ENCODE data around the gene OSER1. TPM values are rescaled to one million over a fixed set of nuclear protein-coding genes. Genes with fewer than 3 reads are reported as not detected.
"Not testable (repeated sequence)": the region's sequence is repeated elsewhere in the genome, so short reads cannot be mapped to it uniquely, and the experiment has no call there.

Gene OSER1
- total and polyA plus RNA-seq, 5 donors from 2014 or later = 48.4 to 137 (median 68.8) TPM

DNA sequence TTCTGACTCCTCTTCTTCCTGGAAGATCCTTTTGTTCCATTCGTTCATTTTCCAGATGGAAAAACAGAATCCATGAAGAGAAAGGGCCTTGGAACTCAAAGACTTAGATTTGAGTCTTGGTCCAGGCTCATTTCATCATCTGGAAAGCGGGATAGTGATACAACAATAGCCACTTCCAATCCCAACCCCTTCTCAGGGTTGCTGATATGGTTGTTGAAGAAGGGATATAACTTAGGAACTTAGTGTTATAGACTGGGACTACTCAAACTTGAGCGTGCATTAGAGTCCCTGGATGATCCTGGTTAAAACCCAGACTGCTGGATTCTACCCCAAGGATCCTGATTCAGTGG, 37.8 kb upstream of the OSER1 start:
- Mint-ChIP-seq H3K9me3 (peaks cover 0 to 4% (median 0%) of the 10 kb centered on the region in 7 donors), H3K27me3 (peaks cover 26% of the 10 kb centered on the region), H3K4me3 (no peak overlapping the region), H3K36me3 (peaks cover 7% of the 10 kb centered on the region), H3K4me1 (peaks cover 0 to 7% (median 2%) of the 10 kb centered on the region in 4 donors), H3K27ac (no peak overlapping the region)
- Histone ChIP-seq H3K4me3 (ENCODE audit: low read depth, low read length) (no peak overlapping the region), H3K9me3 (ENCODE audit: control insufficient read depth in 2 of 2, low read length in 2 of 2) (no peaks in the 10 kb centered on the region), H3K27ac (ENCODE audit: insufficient read depth, low read length, poor library complexity, severe bottlenecking) (no peak overlapping the region), H3K36me3 (ENCODE audit: control insufficient read depth, insufficient read depth, low read length) (no peaks in the 10 kb centered on the region), H3K27me3 (ENCODE audit: control insufficient read depth, insufficient read depth, low read length) (peaks cover 6% of the 10 kb centered on the region), H3K4me1 (ENCODE audit: control insufficient read depth, insufficient read depth, low read length, poor library complexity, severe bottlenecking) (peaks cover 3% of the 10 kb centered on the region)
- DNase-seq (no peak), ATAC-seq (ENCODE audit: low read depth in 2 of 2) (no peak)

DNA sequence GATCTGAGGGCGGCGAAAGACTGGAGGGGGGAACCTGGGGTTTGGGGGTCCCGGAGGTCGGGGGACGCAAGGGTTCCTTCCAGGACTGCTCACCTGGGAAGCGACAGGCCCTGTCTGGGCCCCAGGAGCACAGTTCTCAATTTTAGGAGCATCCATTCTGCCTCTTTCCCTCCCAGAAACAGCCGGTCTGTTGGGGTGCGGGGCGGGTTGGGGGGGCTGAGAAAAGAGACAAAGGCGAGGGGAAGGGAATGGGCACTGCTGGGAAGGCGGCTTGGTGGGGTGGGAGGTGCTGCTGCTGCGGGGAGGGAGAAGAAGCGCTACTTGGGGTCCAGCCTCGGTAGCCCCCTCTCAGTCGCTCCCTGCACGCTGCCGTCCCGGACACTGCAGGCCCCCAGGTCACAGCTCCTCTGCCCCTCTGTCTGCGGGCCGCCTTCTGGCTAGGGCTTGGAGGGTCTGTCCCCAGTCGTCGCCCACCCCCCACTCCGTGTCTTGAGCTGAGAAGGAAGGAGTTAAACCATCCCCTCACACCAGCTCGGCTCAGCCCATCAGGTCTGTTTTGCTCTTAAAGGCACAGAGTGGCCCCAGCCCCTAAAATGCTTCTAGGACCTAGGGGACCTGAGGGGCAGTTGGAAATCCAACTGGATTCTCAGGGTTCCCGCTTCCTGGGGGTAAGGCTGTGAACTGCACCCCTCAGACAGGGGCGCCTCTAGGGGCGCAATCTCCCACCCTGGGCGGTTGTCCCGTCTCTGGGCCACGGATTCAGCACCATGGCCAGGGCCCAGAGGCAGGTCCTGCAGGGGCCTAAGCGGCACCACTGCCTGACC, 37.2 kb upstream of the OSER1 start:
- H3K4me1 Mint-ChIP-seq = peaks cover 0 to 7% (median under 1%) of the 10 kb centered on the region in 4 donors
- H3K27me3 Mint-ChIP-seq = peaks cover 26% of the 10 kb centered on the region
- peaks cover 6% of the 10 kb centered on the region for H3K27me3 ChIP-seq (ENCODE audit: control insufficient read depth, insufficient read depth, low read length)
- no peak overlapping the region for H3K4me3 ChIP-seq (ENCODE audit: low read depth, low read length)
- H3K9me3 ChIP-seq (ENCODE audit: control insufficient read depth in 2 of 2, low read length in 2 of 2) = no peaks in the 10 kb centered on the region
- H3K4me3 Mint-ChIP-seq = peak overlapping the region in 1 of 4 donors; percentile 46
- DNase-seq (no peak), ATAC-seq (ENCODE audit: low read depth in 2 of 2) (no peak)
- peaks cover 9% of the 10 kb centered on the region for H3K36me3 Mint-ChIP-seq
- H3K27ac Mint-ChIP-seq = no peak overlapping the region
- peaks cover 0 to 3% (median 0%) of the 10 kb centered on the region in 7 donors for H3K9me3 Mint-ChIP-seq
- H3K4me1 ChIP-seq (ENCODE audit: control insufficient read depth, insufficient read depth, low read length, poor library complexity, severe bottlenecking) = peaks cover 3% of the 10 kb centered on the region
- no peak overlapping the region for H3K27ac ChIP-seq (ENCODE audit: insufficient read depth, low read length, poor library complexity, severe bottlenecking)
- H3K36me3 ChIP-seq (ENCODE audit: control insufficient read depth, insufficient read depth, low read length) = no peaks in the 10 kb centered on the region

- no peak within 1 kb of the TSS for H3K27ac Mint-ChIP-seq
- H3K4me3 Mint-ChIP-seq = peak within 1 kb of the TSS in 1 of 4 donors; percentile 61
These were observed 36.6 kb upstream of the OSER1 start, which contains the start of gene GDAP1L1 for GRCh38 chr20:44247131-44247571. TSS of gene GDAP1L1 (plus strand) at chr20:44247308. CDS start at chr20:44247335, 27 bp downstream.

DNA sequence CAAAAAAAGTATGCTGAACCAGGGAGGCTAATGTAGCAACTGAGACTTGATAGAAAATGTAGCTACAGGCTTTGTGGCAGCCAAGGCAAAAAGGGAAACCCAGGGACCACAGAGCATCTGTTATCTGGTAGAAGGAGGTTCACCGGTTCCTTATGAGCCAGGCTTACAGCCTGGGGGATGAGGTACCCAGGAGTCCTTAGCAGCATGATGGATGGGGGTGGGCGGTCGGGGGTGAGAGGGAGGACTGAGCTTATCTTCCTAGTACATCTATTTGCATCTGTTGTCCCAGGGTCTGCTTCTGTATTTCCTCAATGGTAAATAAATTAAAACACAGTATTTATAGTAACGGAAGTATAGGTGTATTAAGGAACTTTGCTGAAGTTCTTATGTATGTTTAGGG, 35.4 kb upstream of the OSER1 start:
- peaks cover 26% of the 10 kb centered on the region for H3K27me3 Mint-ChIP-seq
- peaks cover 3% of the 10 kb centered on the region for H3K4me1 ChIP-seq (ENCODE audit: control insufficient read depth, insufficient read depth, low read length, poor library complexity, severe bottlenecking)

More at GRCh38 chr20:44247131-44247571, 36.6 kb upstream of the OSER1 start, which contains the start of gene GDAP1L1:
- peaks cover 0 to 3% (median 0%) of the 10 kb centered on the region in 7 donors for H3K9me3 Mint-ChIP-seq
- peaks cover 0 to 7% (median 0%) of the 10 kb centered on the region in 4 donors for H3K4me1 Mint-ChIP-seq
- Histone ChIP-seq H3K36me3 (ENCODE audit: control insufficient read depth, insufficient read depth, low read length) (no peaks in the 10 kb centered on the region), H3K27me3 (ENCODE audit: control insufficient read depth, insufficient read depth, low read length) (peaks cover 6% of the 10 kb centered on the region), H3K4me1 (ENCODE audit: control insufficient read depth, insufficient read depth, low read length, poor library complexity, severe bottlenecking) (peaks cover 3% of the 10 kb centered on the region), H3K27ac (ENCODE audit: insufficient read depth, low read length, poor library complexity, severe bottlenecking) (no peak within 1 kb of the TSS), H3K9me3 (ENCODE audit: control insufficient read depth in 2 of 2, low read length in 2 of 2) (no peaks in the 10 kb centered on the region), H3K4me3 (ENCODE audit: low read depth, low read length) (no peak within 1 kb of the TSS)
- H3K27me3 Mint-ChIP-seq = peaks cover 26% of the 10 kb centered on the region
- DNase-seq (no peak), ATAC-seq (ENCODE audit: low read depth in 2 of 2) (no peak)
- H3K36me3 Mint-ChIP-seq = peaks cover 13% of the 10 kb centered on the region

GRCh38 chr20:44241796-44242195, 31.2 kb upstream of the OSER1 start:
- ATAC-seq (ENCODE audit: low read depth in 2 of 2) (no peak), DNase-seq (no peak)
- Histone ChIP-seq H3K9me3 (ENCODE audit: control insufficient read depth in 2 of 2, low read length in 2 of 2) (no peaks in the 10 kb centered on the region), H3K27ac (ENCODE audit: insufficient read depth, low read length, poor library complexity, severe bottlenecking) (no peak overlapping the region), H3K4me1 (ENCODE audit: control insufficient read depth, insufficient read depth, low read length, poor library complexity, severe bottlenecking) (no peaks in the 10 kb centered on the region), H3K36me3 (ENCODE audit: control insufficient read depth, insufficient read depth, low read length) (no peaks in the 10 kb centered on the region), H3K4me3 (ENCODE audit: low read depth, low read length) (no peak overlapping the region), H3K27me3 (ENCODE audit: control insufficient read depth, insufficient read depth, low read length) (no peaks in the 10 kb centered on the region)
- Mint-ChIP-seq H3K27me3 (peaks cover 3% of the 10 kb centered on the region), H3K4me3 (no peak overlapping the region), H3K27ac (no peak overlapping the region), H3K9me3 (peaks cover 0 to 2% (median 0%) of the 10 kb centered on the region in 7 donors), H3K4me1 (peaks cover 0 to 2% (median 0%) of the 10 kb centered on the region in 4 donors), H3K36me3 (peaks cover 24% of the 10 kb centered on the region)

More for the DNA sequence above, 35.4 kb upstream of the OSER1 start:
- DNase-seq (no peak), ATAC-seq (ENCODE audit: low read depth in 2 of 2) (no peak)
- no peak overlapping the region for H3K4me3 ChIP-seq (ENCODE audit: low read depth, low read length)
- Mint-ChIP-seq H3K27ac (no peak overlapping the region), H3K4me1 (peaks cover 0 to 7% (median 0%) of the 10 kb centered on the region in 4 donors), H3K36me3 (peaks cover 17% of the 10 kb centered on the region), H3K9me3 (peaks cover 0 to 3% (median 0%) of the 10 kb centered on the region in 7 donors), H3K4me3 (no peak overlapping the region)
- H3K9me3 ChIP-seq (ENCODE audit: control insufficient read depth in 2 of 2, low read length in 2 of 2) = no peaks in the 10 kb centered on the region
- H3K36me3 ChIP-seq (ENCODE audit: control insufficient read depth, insufficient read depth, low read length) = no peaks in the 10 kb centered on the region
- no peak overlapping the region for H3K27ac ChIP-seq (ENCODE audit: insufficient read depth, low read length, poor library complexity, severe bottlenecking)
- peaks cover 6% of the 10 kb centered on the region for H3K27me3 ChIP-seq (ENCODE audit: control insufficient read depth, insufficient read depth, low read length)

DNA sequence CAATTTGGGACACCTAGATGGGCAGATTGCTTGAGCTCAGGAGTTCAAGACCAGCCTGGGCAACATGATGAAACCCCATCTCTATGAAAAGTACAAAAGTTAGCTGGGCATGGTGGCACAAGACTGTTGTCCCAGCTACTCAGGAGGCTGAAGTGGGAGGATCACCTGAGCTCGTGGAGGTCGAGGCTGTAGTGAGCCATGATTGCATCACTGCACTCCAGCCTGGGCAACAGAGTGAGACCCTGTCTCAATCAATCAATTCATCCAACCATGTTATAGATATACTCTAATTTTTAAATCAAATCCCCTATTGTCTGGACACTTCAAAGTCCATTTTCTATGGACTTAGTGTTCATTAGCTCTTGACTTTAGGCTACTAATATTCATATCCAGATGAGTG, 26.3 kb upstream of the OSER1 start:
- not testable (repeated sequence) for H3K4me1 ChIP-seq (ENCODE audit: control insufficient read depth, insufficient read depth, low read length, poor library complexity, severe bottlenecking); H3K27me3 ChIP-seq (ENCODE audit: control insufficient read depth, insufficient read depth, low read length); H3K4me3 Mint-ChIP-seq; H3K27ac Mint-ChIP-seq; H3K27ac ChIP-seq (ENCODE audit: insufficient read depth, low read length, poor library complexity, severe bottlenecking); DNase-seq; H3K4me3 ChIP-seq (ENCODE audit: low read depth, low read length); ATAC-seq (ENCODE audit: low read depth in 2 of 2); H3K36me3 ChIP-seq (ENCODE audit: control insufficient read depth, insufficient read depth, low read length); H3K27me3 Mint-ChIP-seq; H3K9me3 Mint-ChIP-seq; H3K4me1 Mint-ChIP-seq; H3K9me3 ChIP-seq (ENCODE audit: control insufficient read depth in 2 of 2, low read length in 2 of 2)
- H3K36me3 Mint-ChIP-seq = peaks cover 15% of the 10 kb centered on the region

DNA sequence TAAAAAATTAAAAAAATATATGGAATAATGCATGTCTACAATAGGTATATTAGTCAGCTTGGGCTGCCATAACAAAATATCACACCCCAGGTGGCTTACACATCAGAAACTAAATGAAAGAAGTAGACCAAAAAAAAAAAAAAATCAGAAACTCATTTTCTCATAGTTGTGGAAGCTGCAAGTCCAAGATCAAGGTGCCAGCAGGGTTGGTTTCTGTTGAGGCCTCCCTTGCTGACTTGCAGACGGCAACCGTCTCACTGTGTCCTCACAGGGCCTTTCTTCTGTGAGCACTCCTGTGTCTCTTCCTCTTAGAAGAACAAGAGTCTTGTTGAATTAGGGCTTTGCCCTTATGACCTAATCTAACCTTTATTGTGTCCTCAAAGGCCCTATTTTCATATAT, 25.1 kb upstream of the OSER1 start:
- Mint-ChIP-seq H3K4me3 (no peak overlapping the region), H3K9me3 (no peaks in the 10 kb centered on the region), H3K36me3 (peaks cover 11% of the 10 kb centered on the region), H3K4me1 (peaks cover 0 to 5% (median under 1%) of the 10 kb centered on the region in 4 donors), H3K27me3 (peaks cover 4% of the 10 kb centered on the region), H3K27ac (no peak overlapping the region)
- H3K4me3 ChIP-seq (ENCODE audit: low read depth, low read length) = no peak overlapping the region
- no peak overlapping the region for H3K27ac ChIP-seq (ENCODE audit: insufficient read depth, low read length, poor library complexity, severe bottlenecking)
- DNase-seq = no peak
- H3K36me3 ChIP-seq (ENCODE audit: control insufficient read depth, insufficient read depth, low read length) = no peaks in the 10 kb centered on the region
- no peaks in the 10 kb centered on the region for H3K27me3 ChIP-seq (ENCODE audit: control insufficient read depth, insufficient read depth, low read length)
- no peak for ATAC-seq (ENCODE audit: low read depth in 2 of 2)
- H3K4me1 ChIP-seq (ENCODE audit: control insufficient read depth, insufficient read depth, low read length, poor library complexity, severe bottlenecking) = no peaks in the 10 kb centered on the region
- H3K9me3 ChIP-seq (ENCODE audit: control insufficient read depth in 2 of 2, low read length in 2 of 2) = no peaks in the 10 kb centered on the region
